Endodermal cell (in vitro differentiated cells): ENCODE results near the gene PASK. TPM values are rescaled to one million over a fixed set of nuclear protein-coding genes. Genes with fewer than 3 reads are reported as not detected.

Experiments
- DNase-seq: peaks from one replicate; pipeline ENCODE4 v3.0.0-alpha.2; 2017
- H3K27ac ChIP-seq: 2 replicates; pipeline ENCODE4 v1.5.1; 2013; ENCODE audit warnings: mild to moderate bottlenecking, low read depth, low read length, moderate library complexity
- H3K27me3 ChIP-seq: 2 replicates; pipeline ENCODE4 v1.6.1; 2013; ENCODE audit warnings: mild to moderate bottlenecking, low read length, moderate library complexity; ENCODE audit not compliant: insufficient read depth, control insufficient read depth, poor library complexity, severe bottlenecking
- H3K36me3 ChIP-seq: 2 replicates; pipeline ENCODE4 v1.7.0; 2013; ENCODE audit warnings: mild to moderate bottlenecking, low read length, moderate library complexity; ENCODE audit not compliant: control insufficient read depth, insufficient read depth
- H3K4me1 ChIP-seq: one replicate; pipeline ENCODE4 v1.7.0; 2013; ENCODE audit warnings: low read length; ENCODE audit not compliant: control insufficient read depth, insufficient read depth
- H3K4me3 ChIP-seq: 2 replicates; pipeline ENCODE4 v1.5.1; 2013; ENCODE audit warnings: mild to moderate bottlenecking, low read length, moderate library complexity
- H3K9ac ChIP-seq: 2 replicates; pipeline ENCODE4 v1.6.1; 2013; ENCODE audit warnings: mild to moderate bottlenecking, low read length, moderate library complexity; ENCODE audit not compliant: poor library complexity, severe bottlenecking; ENCODE audit errors: extremely low read depth
- H3K9me3 ChIP-seq: 2 replicates; pipeline ENCODE4 v1.6.1; 2013; ENCODE audit warnings: mild to moderate bottlenecking, low read length, moderate library complexity; ENCODE audit not compliant: control insufficient read depth
- H3K27ac Mint-ChIP-seq: 2 replicates; pipeline ENCODE4 v1.8.0; 2020; ENCODE audit warnings: mixed read lengths
- H3K27me3 Mint-ChIP-seq: 2 replicates; pipeline ENCODE4 v1.8.0; 2021; ENCODE audit warnings: mild to moderate bottlenecking, mixed read lengths; ENCODE audit not compliant: insufficient read depth
- H3K36me3 Mint-ChIP-seq: 2 replicates; pipeline ENCODE4 v1.8.0; 2020; ENCODE audit warnings: low read depth, mixed read lengths
- H3K4me1 Mint-ChIP-seq: 2 replicates; pipeline ENCODE4 v1.8.0; 2020; ENCODE audit warnings: mixed read lengths
- H3K4me3 Mint-ChIP-seq: 2 replicates; pipeline ENCODE4 v1.8.0; 2020; ENCODE audit warnings: mild to moderate bottlenecking, moderate library complexity, mixed read lengths
- H3K9me3 Mint-ChIP-seq: 2 replicates; pipeline ENCODE4 v1.8.0; 2020; ENCODE audit warnings: mild to moderate bottlenecking, mixed read lengths
- WGBS, 2 experiments: methylation state at CpG; one replicate each; pipeline versions ENCODE4 v1.1.5 to v1.1.7; 2013; ENCODE audit warnings: missing lambda C conversion rate in 2 of 2, mixed read lengths in 1 of 2; ENCODE audit not compliant: insufficient coverage in 1 of 2, insufficient read length in 1 of 2; 5-methylcytosine and 5-hydroxymethylcytosine counted together
- total RNA-seq, 2 donors: library from RNA; stranded (reverse); fragmentation: NEBNext Ultra II Directional in 1 of 2; extraction: Animal tissue kit (Norgen Biotek cat#: 25700) in 1 of 2; gene quantifications; 2 replicates in 1 of 2; 3 replicates in 1 of 2; pipeline ENCODE4 v1.2.1, GENCODE V29; 2021
- TF ChIP-seq, protein P1 (sequence below): fragments of 200-600 bp; sonication (generic); conservative IDR thresholded peaks from 2 replicates; pipeline ENCODE4 v1.5.0; 2021; ENCODE audit warnings: antibody characterized with exemption, mild to moderate bottlenecking

The PASK gene
- total RNA-seq, 2 donors from 2014 or later, result 76.5 to 94.5 TPM

- Histone ChIP-seq H3K4me3 (no peak overlapping the region), H3K9me3 (no peaks in the 10 kb centered on the region), H3K27ac (no peak overlapping the region), H3K4me1 (no peaks in the 10 kb centered on the region), H3K9ac (no peak overlapping the region), H3K36me3 (peaks cover 42% of the 10 kb centered on the region), H3K27me3 (no peaks in the 10 kb centered on the region)
- TF ChIP-seq, protein P1, sequence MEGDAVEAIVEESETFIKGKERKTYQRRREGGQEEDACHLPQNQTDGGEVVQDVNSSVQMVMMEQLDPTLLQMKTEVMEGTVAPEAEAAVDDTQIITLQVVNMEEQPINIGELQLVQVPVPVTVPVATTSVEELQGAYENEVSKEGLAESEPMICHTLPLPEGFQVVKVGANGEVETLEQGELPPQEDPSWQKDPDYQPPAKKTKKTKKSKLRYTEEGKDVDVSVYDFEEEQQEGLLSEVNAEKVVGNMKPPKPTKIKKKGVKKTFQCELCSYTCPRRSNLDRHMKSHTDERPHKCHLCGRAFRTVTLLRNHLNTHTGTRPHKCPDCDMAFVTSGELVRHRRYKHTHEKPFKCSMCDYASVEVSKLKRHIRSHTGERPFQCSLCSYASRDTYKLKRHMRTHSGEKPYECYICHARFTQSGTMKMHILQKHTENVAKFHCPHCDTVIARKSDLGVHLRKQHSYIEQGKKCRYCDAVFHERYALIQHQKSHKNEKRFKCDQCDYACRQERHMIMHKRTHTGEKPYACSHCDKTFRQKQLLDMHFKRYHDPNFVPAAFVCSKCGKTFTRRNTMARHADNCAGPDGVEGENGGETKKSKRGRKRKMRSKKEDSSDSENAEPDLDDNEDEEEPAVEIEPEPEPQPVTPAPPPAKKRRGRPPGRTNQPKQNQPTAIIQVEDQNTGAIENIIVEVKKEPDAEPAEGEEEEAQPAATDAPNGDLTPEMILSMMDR, result no peak
- H3K27me3 Mint-ChIP-seq, result no peaks in the 10 kb centered on the region
- no peaks in the 10 kb centered on the region for H3K9me3 Mint-ChIP-seq
- H3K4me3 Mint-ChIP-seq, result no peak overlapping the region
- 93 to 98% methylated on average over 5 of the region's 5 CpGs for WGBS, 2 experiments
- no peak for DNase-seq
- H3K27ac Mint-ChIP-seq, result peak overlapping the region; percentile 26
- peaks cover 33% of the 10 kb centered on the region for H3K36me3 Mint-ChIP-seq
- peaks cover 6% of the 10 kb centered on the region for H3K4me1 Mint-ChIP-seq
Observed at GRCh38 chr2:241159116-241159515, 9.8 kb upstream of the PASK start.

GRCh38 chr2:241158546-241158900 is 9.3 kb upstream of the PASK start:
- Mint-ChIP-seq H3K9me3 (no peaks in the 10 kb centered on the region), H3K27me3 (no peaks in the 10 kb centered on the region), H3K4me1 (peaks cover 6% of the 10 kb centered on the region), H3K4me3 (no peak overlapping the region), H3K36me3 (peaks cover 34% of the 10 kb centered on the region), H3K27ac (no peak overlapping the region)
- H3K27ac ChIP-seq, result no peak overlapping the region
- TF ChIP-seq, protein P1, result no peak
- 85 to 86% methylated on average over 6 to 8 of the region's 8 CpGs for WGBS, 2 experiments
- no peaks in the 10 kb centered on the region for H3K27me3 ChIP-seq
- H3K36me3 ChIP-seq, result peaks cover 38% of the 10 kb centered on the region
- no peaks in the 10 kb centered on the region for H3K4me1 ChIP-seq
- DNase-seq, result peak; percentile 58
- H3K9ac ChIP-seq, result no peak overlapping the region
- H3K4me3 ChIP-seq, result no peak overlapping the region
- no peaks in the 10 kb centered on the region for H3K9me3 ChIP-seq

DNA sequence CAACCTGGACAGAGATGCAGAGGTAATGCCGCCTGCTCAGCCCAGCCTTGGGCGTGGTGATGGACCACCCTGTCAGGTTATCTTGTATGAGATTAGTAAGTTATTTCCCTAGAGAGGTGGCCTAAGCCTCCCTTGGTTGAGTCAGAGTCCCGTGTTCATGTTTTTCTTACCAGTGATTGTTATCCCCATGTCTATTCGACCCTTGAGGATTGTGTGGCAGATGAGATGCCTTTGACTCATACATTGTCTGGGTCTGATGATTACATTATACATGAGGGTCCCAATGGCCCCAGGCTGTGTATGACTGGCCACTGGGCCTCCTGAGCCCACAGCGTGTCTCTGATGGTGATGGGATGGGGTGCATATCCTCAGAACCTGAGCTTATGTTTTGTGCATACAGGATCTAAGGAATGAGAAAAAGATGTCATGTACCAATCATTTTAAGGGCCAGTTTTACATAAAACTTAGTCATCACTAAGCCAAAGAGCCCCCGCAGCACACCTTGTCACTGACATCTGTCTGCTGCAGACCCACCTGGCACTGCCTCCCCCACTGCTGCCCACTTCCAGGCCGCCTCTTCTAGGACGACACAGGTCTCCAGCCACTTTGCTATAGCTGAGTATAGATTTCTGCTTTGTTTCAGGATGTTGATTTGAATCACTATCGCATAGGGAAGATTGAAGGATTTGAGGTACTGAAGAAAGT is 8.7 kb upstream of the PASK start:
- no peaks in the 10 kb centered on the region for H3K9me3 Mint-ChIP-seq
- TF ChIP-seq, protein P1, result no peak
- H3K27me3 Mint-ChIP-seq, result no peaks in the 10 kb centered on the region
- H3K36me3 Mint-ChIP-seq, result peaks cover 35% of the 10 kb centered on the region
- 94 to 95% methylated on average over 7 to 9 of the region's 9 CpGs for WGBS, 2 experiments
- no peak overlapping the region for H3K4me3 Mint-ChIP-seq
- no peak overlapping the region for H3K27ac ChIP-seq
- H3K4me3 ChIP-seq, result no peak overlapping the region
- H3K9me3 ChIP-seq, result no peaks in the 10 kb centered on the region
- no peak for DNase-seq
- H3K27me3 ChIP-seq, result no peaks in the 10 kb centered on the region
- peaks cover 37% of the 10 kb centered on the region for H3K36me3 ChIP-seq
- no peak overlapping the region for H3K27ac Mint-ChIP-seq
- no peak overlapping the region for H3K9ac ChIP-seq
- no peaks in the 10 kb centered on the region for H3K4me1 ChIP-seq
- H3K4me1 Mint-ChIP-seq, result peaks cover 6% of the 10 kb centered on the region
